Measurements from ENCODE around the gene GPX5.
"Not testable (repeated sequence)": the region's sequence is repeated elsewhere in the genome, so short reads cannot be mapped to it uniquely, and the experiment has no call there.

The GPX5 gene

GRCh38 chr6:28525496-28526039, at the start of gene GPX5:
Gene GPX5 (plus strand): TSS chr6:28525881. CDS start chr6:28526014, 133 bp downstream.
- no peak for DNase-seq

DNA sequence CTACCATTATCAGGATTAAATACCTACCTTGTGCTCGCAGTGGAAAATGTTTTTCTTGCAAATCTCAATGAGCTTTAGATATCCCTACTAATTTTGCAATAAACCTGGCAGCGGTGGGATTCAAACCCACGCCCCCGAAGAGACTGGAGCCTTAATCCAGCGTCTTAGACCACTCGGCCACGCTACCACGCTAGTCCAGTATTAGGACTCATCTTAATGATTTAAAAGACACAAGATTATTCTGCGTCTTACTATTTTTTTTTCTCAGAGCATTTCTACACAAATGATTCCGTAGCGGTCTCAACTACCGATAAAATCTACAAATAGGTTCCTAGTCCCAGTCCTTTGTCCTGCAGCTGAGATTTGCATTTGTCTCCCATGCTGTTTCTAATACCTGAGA, 47.2 kb upstream of the GPX5 start:
- DNase-seq, result no peak

DNA sequence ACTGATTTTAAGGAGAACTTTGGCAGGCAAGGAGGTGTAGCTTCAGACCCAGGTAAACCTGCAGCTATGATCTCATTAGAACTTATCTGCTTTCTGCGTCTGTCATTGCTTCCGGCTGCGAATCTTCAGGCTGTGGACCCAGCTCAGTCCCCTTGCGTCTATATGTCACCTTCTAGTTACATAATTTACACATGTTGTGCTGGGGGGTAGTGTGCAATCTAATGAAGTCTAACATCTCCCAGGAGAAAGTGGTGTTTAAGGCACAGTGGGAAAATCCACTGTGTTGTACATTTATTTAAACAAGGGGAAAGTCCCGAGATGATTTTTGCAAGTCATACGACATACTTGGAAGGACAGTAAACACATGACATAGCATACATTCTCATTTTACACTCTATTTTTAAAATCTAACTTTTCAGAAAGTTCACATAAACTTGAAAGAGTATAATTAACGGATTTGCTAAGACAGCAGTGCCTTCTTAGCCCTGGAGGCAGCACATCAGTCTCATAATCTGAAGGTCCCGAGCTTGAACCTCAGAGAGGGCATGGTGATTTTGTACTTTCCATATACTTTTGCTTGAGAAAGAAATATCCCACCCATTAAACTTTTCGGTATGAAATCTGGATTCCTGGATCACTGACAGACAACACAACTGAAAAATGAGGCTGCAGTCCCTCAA, 45.3 kb upstream of the GPX5 start:
- no peak for DNase-seq

- peak; percentile 15 for DNase-seq
These were observed 40.2 kb upstream of the GPX5 start for GRCh38 chr6:28485482-28485881.

GRCh38 chr6:28486533-28486932, 39.1 kb upstream of the GPX5 start:
- no peak for DNase-seq

GRCh38 chr6:28486988-28487742, 38.5 kb upstream of the GPX5 start:
- DNase-seq, result no peak

GRCh38 chr6:28488916-28489365, 36.7 kb upstream of the GPX5 start:
- peak; percentile 87 for DNase-seq

DNA sequence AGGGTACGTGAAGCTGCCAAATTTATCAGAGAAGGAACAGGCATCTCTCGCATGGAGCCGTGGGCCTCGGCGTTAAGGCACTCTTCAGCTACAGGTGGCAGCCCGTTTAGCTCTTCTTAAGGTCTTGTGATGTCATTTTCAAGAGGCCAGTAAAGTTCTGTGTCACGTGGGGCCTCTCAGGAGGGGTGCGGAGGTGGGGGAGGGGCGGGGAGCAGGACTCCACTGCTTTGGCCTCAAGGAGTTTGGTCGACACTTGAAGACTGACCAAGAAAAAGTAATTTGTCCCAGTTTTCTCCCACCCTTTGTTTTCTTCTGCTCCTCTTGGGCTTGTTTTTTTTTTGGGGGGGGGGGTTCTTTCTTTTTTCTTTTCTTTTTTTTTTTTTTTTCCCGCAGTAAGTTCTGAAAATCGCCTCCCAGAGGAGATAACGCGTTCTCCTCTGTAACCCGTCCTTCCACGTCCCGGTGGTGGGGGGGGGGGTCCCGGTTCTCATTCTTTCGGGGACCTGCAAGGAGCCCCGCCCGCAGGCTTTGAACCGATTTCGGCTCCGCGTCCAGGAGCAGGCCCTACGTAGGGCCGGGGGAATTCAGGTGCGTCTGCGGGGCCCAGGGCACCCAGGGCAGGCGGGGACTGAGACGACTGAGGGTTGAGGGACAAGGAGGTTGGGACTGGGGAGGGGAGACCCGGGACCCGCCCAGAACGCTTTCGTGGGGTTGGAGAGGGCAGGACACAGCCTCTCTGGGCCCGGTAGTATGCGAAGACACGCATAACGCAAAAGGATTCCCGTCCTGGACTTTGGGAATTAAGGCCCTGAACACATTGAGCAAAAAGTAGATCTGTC, 36.1 kb upstream of the GPX5 start:
- peak; percentile 82 for DNase-seq

DNA sequence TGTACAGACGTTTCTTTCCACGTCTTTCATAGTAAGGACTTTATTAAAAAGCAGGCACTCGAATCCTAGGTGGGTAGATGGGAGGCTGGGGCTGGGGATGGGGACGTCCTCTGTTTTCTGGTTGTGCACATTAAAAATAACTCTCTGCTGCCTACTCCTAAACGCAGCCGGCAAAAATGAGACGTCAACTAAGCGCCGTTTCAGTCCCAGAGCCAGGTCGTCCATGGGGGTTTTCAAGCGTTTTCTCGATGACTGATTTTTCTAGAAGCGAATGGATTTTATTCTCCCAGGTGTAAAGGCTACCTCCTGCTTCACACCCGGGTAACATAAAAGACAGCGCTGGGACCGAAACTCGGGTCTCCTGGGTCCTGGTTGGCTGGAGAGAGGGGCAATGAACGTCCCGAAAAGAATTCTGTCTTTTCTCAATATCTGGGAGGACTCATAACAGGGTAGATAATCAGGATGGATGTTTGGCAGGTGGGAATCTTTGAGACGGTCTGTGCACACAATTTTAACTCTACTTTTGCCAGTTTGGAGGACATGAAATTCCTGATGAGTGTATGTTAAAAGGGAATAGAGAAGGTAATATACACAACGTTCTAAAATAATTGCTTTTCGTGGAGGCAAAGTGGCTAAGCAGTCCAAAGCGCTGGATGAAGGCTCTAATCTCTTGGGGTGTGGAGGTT, 35.3 kb upstream of the GPX5 start:
- DNase-seq, result peak; percentile 38

DNA sequence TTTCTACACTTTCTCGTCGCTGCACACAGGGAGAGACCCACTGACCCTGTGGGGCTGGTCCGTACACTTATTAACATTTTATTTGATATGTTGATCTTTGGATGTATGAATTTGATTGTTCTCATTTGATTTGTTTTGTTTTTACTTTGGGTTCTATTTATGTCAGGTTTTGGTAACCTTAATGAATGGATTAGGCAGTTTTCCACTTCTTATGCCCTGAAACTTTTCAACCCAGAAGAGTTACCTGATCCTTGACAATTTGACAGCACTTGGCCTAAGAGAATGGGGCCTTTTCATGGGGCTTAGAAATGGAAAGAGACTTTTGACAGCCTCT, 33.7 kb upstream of the GPX5 start:
- no peak for DNase-seq

GRCh38 chr6:28496099-28496779, 29.4 kb upstream of the GPX5 start:
- DNase-seq, result peak; percentile 50

DNA sequence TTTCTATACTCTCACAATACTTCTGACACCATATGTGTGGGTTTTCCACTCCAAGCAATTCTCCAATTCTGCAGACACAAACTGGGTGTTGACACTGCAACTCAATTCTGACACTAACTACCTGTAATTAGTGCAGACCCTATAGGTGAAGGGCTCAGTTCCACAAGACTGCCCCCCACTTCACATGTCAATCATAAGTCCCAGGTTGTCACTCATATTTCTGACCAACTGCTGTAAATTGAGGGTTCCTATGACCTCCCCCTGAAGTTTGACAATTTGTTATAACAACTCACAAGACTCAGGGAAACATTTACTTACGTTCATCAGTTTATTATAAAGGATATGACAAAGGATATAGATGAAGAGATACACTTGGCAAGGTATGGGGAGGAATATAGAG, 28.4 kb upstream of the GPX5 start:
- DNase-seq, result no peak

DNA sequence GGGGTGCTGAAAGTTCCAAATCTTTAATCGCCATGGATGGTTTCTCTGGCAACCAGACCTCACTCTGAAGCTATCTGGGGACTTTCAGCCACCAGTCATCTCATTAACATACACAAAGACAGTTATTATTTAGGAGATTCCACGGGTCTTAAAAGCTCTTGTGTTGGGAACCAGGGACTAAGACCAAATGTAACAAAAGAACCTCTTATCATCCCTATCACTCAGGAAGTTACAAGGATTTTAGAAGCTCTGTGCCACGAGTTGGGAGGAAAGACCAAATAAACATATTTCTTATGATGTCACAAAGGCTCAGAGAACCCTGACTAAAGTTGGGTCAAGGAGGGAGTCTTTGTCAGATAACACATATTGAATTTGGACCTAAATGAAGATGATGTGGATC, 27.8 kb upstream of the GPX5 start:
- no peak for DNase-seq

- DNase-seq, result no peak
These were observed 24.4 kb upstream of the GPX5 start for GRCh38 chr6:28501259-28501658.

DNA sequence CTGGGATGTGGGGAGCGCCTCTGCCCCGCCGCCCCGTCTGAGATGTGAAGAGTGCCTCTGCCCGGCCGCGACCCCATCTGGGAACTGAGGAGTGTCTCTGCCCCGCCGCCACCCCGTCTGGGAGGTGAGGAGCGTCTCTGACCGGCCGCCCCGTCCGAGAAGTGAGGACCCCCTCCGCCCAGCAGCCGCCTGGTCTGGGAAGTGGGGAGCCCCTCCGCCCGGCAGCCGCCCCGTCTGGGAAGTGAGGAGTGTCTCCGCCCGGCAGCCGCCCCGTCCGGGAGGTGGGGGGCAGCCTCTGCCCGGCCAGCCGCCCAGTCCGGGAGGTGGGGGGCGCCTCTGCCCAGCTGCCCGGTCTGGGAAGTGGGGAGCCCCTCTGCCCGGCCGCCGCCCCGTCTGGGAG, 23.5 kb upstream of the GPX5 start:
- DNase-seq, result not testable (repeated sequence)

DNA sequence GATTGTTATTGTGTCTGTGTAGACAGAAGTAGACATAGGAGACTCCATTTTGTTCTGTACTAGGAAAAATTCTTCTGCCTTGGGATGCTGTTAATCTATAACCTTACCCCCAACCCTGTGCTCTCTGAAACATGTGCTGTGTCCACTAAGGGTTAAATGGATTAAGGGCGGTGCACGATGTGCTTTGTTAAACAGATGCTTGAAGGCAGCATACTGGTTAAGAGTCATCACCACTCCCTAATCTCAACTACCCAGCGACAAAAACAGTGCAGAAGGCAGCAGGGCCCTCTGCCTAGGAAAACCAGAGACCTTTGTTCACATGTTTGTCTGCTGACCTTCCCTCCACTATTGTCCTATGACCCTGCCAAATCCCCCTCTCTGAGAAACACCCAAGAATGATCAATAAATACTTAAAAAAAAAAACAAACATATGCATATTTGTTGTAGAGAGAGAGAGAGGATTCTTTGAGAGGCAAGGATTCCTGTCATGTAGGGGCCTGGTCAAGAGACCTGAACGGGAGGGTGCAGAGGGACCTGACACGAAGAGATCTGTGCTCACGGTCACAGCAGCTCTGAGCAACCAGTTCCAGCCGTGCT, 22.9 kb upstream of the GPX5 start:
- not testable (repeated sequence) for DNase-seq

- no peak for DNase-seq
These were observed 19.9 kb upstream of the GPX5 start for GRCh38 chr6:28505733-28506132.

DNA sequence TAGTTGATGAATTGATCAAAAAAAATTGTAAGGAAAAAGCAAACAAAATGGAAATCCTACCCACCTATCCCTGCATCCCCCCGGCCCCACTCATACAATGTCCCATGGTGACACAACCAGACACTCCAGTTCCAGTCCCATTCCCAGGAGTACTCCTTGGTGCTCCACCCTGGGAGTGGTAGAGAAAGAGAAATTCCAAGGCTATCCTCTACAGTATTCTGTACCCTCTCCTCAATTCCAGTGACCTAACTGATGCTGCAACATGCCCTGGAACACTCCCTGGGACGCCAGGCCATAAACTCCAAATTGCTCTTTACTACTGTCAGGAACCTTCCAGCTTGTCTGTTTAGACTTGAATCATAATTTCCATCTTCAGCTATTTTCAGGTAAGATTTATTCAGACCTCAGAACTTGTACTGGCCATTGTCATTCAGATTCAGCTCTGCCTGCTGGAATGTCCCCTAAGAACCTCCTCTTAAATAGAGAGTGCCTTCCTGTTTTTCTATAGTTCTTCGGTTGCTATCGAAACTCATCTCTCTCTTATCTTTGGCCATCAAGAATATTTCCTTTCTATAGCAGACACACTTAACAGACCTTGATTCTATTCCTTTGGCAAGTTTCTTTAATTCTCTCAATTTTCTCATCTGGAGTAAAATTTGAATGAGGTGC, 18.7 kb upstream of the GPX5 start:
- peak; percentile 15 for DNase-seq

DNA sequence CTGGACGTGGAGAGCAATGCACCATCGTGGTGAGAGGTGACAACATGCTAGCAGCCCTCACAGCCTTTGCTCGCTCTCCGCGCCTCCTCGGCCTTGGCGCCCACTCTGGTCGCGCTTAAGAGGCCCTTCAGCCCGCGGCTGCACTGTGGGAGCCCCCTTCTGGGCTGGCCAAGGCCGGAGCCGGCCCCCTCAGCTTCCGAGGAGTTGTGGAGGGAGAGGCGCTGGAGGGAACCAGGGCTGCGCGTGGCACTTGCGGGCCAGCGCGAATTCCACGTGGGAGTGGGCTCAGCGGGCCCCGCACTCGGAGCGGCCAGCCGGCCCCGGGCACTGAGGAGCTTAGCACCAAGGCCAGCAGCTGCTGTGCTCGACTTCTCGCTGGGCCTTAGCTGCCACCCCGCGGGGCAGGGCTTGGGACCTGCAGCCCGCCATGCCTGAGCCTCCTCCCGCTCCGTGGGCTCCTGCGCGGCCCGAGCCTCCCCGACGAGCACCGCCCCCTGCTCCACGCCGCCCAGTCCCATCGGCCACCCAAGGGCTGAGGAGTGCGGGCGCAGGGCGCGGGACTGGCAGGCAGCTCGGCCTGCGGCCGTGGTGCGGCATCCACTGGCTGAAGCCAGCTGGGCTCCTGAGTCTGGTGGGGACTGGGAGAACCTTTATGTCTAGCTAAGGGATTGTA, 13.9 kb upstream of the GPX5 start:
- DNase-seq, result no peak

DNA sequence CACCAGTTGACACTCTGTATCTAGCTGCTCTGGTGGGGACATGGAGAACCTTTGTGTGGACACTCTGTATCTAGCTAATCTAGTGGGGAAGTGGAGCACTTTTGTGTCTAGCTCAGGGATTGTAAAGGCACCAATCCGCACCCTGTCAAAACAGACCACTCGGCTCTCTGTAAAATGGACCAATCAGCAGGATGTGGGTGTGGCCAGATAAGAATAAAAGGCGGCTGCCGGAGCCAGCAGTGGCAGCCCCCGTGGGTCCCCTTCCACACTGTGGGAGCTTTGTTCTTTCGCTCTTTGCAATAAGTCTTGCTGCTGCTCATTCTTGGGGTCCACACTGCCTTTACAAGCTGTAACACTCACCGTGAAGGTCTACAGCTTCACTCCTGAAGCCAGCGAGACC, 13.3 kb upstream of the GPX5 start:
- not testable (repeated sequence) for DNase-seq

- no peak for DNase-seq
These were observed 10.0 kb upstream of the GPX5 start, which contains the start of gene GPX6 for GRCh38 chr6:28515676-28516075. Gene GPX6 (minus strand): TSS chr6:28515793. CDS start chr6:28515743, 50 bp downstream.
